ENCODE measurements around the gene CNTNAP2.
A peak's percentile ranks its signal among the peaks of the same experiment; 100 is the strongest.
"Not testable (repeated sequence)": the region's sequence is repeated elsewhere in the genome, so short reads cannot be mapped to it uniquely, and the experiment has no call there.

CNTNAP2 gene

DNA sequence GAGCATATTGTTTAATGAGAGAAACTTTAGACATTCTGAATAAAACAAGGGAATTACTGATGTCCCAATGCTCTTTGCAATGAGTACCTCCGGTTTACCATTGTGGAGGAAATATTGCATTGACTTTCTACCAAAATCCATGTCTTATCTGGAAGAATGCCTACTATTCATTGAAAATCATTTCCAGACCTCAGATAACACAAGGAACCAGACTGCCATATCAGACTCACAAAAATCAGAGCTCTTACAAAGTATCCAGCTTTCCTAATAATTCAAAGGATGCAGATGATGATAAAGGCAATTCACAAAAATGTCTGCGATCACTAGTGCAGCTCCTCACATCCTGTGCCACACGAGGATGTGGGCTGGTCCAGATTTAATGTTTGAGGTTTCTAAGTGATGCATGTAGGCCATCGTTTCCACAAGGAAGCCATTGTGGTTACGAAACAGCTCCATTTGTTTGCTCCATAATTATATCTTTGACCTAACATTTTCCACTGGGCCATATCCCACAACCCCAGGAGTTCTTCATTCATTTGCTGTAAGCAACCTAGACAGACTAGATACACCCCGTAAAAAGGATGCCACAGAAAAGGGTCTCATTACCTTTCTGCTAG lies 1642.8 kb downstream of the CNTNAP2 start:
- DNase-seq (ENCODE audit: low spot score), result no peak

DNA sequence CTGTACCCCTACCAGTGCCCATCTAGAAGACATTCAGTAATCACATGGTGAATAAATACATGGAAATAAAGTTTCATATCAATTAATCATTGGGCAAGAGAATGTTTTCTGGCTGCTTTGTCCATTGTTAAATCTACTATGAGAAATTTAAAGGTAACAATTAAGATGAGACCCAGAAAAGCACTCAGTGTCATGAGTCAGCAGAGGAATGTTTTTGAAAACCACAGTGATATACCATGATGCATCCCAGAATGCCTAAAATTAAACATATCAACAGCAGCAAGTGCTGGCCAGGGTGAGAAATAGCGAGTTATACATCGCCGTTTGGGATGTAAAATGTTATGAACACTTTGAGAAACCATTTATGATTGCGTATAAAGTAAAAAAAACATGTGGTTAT lies 1648.7 kb downstream of the CNTNAP2 start:
- no peak for DNase-seq (ENCODE audit: low spot score)

DNA sequence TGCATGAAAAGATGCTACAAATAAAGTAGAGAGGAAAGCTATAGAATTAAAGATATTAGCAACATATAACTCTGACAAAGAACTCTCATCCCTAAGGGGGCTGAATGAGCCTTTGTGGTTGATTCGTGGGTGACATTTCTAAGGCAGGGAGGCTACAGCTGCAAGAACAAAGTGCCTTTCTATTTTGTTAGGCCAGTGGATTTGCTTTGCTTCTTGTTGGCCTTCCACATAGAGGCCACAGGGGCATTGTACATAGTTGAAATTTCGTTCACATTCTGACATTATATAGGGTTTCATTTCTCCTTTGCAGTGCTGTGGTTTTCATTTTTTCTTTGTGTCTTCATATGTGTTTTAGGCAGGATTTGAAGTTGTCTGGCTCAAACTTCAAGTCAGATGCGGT lies 1654.7 kb downstream of the CNTNAP2 start:
- peak; percentile 87 for DNase-seq (ENCODE audit: low spot score)

DNA sequence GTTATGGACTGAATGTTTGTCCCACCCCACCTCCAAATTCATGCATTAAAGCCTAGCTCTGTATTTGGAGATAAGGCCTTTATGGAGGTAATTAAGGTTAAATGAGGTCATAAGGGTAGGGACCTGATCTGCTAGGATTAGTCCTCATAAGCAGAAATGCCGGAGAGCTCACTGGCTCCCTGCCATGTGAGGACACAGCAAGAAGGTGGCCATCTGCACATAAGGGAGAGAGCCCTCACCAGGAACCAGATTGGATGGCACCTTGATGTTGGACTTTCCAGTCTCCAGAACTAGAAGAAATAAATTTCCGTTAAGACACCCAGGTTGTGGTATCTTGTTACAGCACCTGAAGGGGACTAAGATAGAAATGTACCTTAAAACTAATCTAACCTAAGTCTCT lies 1657.9 kb downstream of the CNTNAP2 start:
- no peak for DNase-seq (ENCODE audit: low spot score)

DNA sequence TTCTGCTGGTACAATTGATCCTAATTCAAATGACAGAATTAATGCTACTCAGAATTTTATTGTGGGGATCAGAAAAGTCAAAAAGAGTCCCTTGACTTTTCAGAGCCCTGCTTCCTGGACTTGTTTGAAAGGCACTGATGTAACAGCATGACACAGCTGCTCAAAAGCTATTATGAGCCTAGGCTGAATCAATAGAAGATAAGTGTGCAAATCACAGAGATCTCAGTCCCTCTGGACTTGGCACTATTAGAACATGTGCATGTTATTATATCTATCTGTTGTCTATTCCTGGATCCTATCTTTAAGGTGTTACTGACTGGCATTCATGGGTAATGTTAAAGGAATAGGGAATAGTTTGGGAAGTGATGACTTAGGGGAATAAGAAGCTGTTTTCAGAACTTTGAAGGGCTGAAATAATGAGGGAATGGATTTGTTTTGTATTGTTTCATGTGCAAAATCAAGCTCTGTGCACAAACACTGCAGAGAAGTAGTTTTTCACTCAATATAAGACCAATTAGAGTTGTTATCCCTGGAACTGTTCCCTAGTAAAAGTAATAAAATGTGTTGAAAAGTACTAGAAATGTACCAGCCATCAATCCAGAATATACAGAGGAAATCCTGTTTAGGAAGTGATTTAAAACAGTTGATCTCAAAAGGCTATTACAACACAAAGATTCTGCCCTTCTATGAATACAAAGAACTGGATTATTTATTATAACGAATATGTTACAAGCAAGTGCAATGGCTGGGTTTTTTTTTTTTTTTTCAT lies 1659.1 kb downstream of the CNTNAP2 start:
- DNase-seq (ENCODE audit: low spot score), result peak; percentile 47

DNA sequence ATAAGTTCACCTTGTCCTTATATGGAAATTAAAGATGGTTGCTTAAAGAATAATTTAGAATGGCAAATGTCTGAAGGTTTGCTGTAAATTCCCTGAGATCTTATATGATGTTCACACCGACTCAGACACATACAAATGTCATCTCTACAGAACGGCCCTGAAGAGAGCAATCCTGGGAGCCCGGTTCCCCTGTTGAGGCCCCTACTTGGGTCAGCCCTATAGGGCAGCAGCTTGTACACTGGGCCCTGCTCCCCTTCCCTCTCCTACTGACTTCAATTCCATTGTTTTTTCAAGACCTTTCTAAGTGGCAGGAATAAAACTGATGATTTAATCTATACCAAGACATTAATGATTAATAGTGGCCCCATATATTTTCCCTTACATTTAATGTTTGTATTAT lies 1660.7 kb downstream of the CNTNAP2 start:
- DNase-seq (ENCODE audit: low spot score), result no peak

DNA sequence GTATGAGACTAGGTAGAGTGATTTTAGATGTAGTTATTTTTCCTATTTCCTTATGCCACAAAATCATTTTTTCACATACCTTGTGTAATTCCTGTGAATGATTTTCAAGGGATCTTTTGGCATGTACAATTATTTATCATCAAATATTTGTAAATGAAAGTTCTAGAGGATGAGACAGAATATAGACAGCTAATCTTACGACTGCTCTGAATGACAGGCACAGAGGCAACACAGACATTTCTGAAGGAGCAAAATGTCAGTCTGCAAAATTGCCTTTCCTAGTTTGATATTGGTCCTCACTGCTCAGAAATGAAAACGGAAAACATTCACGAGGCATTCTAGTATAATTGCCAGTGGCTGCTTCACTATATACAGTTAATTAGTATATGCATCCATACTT lies 1663.3 kb downstream of the CNTNAP2 start:
- DNase-seq (ENCODE audit: low spot score), result no peak

DNA sequence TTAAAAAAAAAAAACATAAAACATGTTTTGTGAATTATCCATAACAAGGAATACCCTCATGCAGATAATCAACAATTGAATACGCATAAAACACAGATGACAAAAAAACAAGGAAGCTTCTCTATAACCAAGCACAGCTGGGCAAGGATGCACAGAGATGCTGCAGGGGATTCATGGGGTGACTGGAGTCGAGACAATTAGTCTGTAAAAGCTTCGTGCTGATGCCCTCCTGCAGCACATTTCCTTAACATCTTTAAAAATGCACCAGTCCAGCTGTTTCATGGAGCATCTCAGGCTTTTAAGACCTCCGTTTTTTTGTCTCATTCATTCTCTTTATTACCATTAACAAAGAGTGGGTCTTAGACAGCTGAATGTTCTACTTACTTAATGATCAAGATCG lies 1680.0 kb downstream of the CNTNAP2 start:
- no peak for DNase-seq (ENCODE audit: low spot score)

DNA sequence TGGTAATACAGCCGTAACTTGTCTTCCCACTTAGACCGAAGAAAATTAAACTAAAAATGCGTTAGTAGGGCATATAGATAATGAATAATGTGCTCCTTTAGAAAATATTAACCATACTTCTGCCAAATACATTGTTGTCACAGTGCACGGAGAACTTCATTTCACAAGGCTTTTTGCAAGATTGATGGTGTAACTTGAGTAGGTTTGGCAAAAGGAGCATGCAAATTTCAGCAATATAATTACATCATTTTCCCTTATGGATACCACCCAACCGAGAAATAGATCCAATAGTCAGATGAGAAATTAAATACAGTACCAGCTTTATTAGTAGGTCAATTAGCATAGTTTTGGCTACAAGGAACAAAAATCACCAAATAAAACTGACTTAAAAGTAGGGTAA lies 1681.4 kb downstream of the CNTNAP2 start:
- no peak for DNase-seq (ENCODE audit: low spot score)

DNA sequence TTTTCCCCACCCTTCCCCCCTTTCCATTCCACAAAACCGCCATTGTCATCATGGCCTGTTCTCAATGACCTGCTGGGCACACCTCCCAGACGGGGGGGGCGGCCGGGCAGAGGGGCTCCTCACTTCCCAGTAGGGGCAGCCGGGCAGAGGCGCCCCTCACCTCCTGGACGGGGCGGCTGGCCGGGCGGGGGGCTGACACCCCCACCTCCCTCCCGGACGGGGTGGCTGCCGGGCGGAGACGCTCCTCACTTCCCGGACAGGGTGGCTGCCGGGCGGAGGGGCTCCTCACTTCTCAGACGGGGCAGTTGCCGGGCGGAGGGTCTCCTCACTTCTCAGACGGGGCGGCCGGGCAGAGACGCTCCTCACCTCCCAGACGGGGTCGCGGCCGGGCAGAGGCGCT lies 1685.2 kb downstream of the CNTNAP2 start:
- not testable (repeated sequence) for DNase-seq (ENCODE audit: low spot score)

DNA sequence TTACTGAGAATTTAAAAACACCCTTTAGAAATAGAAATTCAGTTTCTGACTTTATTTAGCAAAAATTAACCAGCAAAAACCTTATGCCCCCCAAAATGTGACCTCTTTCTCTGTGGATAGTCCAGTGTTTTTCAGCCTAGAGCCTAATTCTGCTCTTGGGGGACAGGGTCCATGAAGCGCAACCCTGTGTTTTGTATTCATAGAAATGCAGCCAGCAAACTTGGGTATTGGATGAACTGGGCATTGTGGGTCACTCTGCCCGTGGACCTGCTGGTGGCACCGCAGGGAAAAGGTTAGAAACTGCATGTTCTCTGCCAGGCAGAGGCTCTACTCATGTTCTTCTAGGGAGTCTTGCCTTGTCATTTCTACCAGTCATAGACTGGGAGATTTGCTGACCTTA lies 1686.5 kb downstream of the CNTNAP2 start:
- no peak for DNase-seq (ENCODE audit: low spot score)

DNA sequence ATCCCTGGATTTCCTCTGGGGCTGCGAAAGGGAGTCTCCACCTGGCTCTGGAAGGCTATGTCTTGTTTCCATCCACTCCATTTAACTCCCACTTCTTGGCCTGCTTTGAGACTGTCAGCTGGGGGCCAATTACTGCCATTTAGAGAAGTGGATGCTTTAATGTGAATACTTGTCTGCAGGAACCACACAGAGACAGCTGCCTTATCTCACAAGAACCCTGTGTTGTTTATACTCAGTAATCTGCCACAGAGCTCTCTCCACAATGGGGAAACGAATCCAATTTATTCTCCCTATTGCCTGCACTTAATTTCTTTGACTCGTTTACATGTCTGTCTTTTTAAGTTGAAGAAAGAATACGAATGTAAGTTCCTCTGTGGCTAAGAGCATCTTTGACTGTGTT lies 1687.0 kb downstream of the CNTNAP2 start:
- DNase-seq (ENCODE audit: low spot score), result no peak

DNA sequence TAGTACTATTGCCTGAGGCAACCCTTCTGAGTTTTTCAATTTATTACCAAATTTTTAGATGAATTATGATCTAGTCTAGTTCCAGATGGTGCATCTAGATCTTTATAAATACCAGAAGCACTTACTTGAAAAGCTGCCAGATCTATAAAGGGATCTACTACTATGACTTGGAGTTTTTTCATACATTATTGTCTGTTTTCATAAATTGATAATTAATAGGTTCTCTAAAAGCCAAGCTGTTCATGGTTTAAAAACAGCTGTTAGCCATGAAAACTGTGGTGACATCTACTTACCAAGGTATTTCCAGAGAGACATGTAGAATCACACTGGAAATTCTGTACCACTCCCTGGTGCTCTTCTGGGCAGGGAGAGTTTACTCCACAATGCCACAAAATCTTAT lies 1687.4 kb downstream of the CNTNAP2 start:
- DNase-seq (ENCODE audit: low spot score), result no peak

DNA sequence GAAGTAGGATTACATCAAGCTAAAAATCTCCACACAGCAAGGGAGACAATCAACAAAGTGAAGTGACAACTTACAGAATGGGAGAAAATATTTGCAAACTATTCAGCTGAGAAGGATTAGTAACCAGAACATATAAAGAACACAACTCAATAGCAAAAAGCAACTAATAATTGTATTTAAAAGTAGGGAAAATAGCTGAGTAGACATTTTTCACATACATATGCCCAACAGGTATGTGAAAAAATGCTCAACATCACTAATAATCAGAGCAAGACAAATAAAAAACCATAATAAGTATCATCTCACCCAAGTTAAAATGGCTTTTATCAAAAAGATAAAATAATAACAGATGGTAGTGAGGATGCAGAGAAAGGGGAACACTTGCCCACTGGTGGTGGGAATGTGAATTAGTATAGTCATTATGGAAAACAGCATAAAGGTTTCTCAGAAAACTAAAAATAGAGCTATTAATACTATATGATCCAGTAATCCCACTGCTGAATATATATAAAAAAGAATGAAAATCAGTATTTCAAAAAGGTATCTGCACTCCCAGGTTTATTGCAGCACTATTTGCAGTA lies 1689.5 kb downstream of the CNTNAP2 start:
- no peak for DNase-seq (ENCODE audit: low spot score)

DNA sequence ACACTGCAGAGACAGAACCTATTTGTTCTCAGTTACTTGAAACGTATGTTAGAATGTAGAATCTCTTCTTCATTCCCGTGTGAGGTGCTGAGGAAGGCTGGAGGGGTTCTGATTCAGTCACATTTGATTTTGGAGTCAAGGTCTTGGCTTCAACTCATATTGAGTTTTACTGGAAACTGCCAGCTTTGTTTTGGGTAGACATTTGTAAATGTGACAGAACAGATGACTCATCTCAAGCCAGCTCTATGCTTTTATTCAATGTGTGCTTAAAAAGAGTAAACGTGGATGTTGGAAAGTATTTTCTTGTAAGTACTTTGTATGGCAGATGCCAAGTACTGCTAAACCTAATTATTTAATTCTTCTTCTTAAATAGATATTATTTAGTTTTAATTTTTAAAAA lies 1693.2 kb downstream of the CNTNAP2 start:
- no peak for DNase-seq (ENCODE audit: low spot score)

DNA sequence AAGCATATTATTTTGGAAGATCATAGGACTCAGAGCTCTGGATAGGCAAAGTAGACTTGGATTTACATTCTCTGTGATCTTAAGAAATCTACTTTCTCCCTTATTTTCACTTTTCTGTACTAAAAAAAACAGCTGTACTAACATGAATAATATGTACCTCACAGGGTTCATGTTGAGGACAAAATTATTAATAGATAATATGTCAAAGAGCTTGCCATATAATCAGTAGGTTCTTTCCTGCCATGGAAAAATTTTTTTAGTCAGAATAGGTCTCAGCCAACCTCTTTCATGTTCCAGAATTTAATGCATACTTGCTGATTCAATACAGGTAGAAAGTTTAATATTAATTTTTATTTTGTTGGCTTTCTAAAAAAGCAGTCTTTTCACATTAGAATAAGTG lies 1693.7 kb downstream of the CNTNAP2 start:
- no peak for DNase-seq (ENCODE audit: low spot score)

DNA sequence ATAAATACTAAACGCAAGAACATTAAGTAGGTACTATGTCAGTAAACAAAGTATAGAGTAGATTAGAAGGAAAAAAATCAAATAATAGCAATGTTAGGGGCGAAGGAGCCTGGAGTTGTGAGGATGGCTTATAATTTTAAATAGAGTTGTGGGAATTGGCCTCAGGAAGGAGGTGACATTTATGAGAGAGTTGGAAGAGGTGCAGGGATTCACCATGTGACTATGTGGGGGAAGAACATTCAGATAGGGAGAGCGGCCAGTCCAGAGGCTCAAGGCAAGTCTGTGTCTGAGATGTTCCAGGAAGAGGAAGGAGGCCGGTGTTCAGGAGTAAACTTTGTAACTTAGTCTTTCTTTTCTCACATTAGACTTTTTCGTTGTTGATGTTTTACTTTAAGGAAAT lies 1695.3 kb downstream of the CNTNAP2 start:
- DNase-seq (ENCODE audit: low spot score), result no peak

DNA sequence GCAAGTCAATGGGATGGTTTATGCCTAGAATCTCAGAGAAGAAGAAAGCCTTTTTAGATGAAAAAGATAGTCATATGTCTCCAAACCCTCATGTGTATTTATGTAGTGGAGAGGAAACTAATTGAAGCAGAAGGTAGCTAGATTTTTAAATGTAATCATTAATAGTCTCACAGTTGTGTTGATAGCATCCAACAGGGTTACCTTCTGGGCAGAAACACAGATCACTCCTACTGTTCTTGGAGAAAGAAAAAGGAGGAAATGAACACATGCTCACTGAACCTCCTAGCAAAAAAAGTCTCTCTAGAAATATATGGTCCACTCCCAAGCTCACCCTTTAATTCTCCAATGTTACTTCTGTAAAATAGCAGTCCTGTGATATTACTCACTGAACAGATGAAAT lies 1696.7 kb downstream of the CNTNAP2 start:
- DNase-seq (ENCODE audit: low spot score), result no peak

DNA sequence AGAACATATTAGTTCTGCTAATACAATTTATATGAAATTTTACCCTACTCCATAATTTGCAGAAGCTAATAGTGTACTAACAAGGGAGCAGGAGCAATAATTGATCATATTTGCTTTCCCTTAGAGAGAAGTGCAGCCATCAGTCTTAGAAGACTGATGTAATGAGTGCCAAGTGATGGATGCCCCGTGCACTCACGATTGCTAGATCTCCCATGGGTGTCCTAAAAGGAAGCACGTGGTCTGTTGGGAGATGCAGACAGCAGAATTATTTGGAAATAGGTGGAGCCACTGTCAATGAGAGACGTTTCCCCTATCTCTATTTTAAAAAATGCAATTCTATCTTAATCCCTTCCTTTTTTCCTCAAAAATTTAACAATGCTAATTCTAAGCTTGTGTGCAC lies 1701.7 kb downstream of the CNTNAP2 start:
- DNase-seq (ENCODE audit: low spot score), result no peak

DNA sequence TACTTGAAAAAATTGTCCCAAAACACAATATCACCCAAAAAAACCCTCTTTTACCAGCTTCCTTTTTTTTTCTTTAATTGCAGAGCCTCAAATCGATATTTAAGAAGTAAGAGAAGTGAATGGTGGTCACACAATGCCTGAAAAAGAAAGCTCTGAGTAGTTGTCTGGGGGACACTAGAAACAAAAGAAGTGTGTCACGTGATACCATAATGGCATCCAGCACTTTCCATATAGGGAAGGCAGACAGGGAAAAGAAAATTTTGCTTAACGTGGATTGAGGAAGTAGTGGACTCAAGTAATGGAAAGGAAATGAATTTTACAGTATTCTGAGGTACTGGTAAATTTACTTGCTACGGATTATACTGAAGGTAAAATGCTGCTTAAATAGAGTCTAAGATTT lies 1708.1 kb downstream of the CNTNAP2 start:
- DNase-seq (ENCODE audit: low spot score), result no peak

DNA sequence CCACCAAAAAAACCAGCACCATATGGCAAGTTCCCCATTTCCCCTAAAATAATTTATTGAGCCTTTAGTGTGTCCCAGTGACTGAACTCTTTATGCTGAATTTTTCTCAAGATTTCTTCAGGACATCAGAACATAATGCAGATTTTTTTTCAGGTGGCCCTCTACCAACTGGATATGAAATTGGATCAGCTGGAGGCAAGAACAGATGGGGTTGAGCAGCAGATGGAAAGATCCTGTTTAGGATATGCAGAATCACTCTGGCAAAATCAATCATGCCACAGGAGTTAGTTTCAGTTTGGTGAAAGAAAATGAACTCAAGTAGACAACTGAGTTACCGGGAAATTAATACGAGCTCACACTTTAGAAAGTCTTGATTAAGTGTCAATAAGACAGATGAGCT lies 1712.4 kb downstream of the CNTNAP2 start:
- no peak for DNase-seq (ENCODE audit: low spot score)

DNA sequence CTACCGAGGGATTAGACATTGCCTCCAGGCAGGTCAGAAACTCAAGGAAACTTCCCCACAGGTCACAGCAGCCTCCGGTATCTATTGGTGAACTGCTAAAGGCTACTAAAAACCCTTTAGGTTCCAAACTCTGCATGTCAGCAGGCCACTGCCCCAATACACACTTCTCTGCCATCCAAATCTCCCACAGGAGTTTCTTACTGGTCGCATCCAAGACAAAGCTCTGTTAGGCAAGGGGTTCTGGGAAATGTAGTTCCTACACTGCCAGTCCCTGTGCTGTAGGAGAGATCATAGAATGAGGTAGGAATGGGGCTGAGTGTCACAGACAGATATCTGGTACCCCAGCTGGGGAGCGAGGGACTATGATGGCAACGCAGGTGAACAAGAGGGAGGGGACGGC lies 1717.0 kb downstream of the CNTNAP2 start:
- no peak for DNase-seq (ENCODE audit: low spot score)

DNA sequence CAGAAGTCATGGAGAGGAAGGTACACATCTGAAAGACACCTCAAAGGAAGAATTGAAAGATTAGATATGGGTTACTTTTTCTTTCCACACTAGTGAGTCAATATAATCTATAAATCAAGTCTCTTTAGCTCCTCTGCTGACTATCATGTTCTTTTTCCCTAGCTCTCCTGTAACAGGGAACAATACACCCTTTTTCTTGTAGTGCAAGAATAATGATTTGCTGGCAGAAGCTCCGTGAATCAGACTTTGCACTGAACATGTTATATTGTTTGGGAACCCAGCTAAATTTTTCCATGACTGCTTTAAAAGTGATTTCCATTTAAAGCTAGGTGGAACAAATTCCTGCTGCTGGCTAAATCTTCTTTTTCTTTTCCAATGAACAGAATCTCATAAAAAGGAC lies 1717.4 kb downstream of the CNTNAP2 start:
- peak; percentile 13 for DNase-seq (ENCODE audit: low spot score)

DNA sequence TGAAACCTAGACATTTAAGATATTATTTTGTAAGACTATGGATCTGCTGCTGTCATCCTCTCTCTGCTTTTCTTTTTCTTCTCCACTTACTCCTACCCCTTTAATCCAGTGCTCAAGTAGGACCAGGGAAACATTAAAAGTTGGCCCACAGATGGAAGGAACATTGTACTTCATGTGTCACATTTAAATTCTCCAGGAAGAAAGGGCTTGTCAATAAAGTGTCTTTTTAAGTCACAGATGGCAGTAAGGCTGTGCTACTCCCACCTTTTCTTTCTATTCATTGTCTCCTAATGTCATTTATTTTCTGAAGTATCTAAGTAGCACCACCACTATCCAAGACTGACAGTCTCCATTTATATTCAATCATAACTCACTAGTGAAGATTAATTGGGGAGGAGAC lies 1736.2 kb downstream of the CNTNAP2 start:
- peak; percentile 55 for DNase-seq (ENCODE audit: low spot score)
